Thymus (tissue), 11 donors: ENCODE results near the gene GNG3. TPM values are rescaled to one million over a fixed set of nuclear protein-coding genes. Genes with fewer than 3 reads are reported as not detected.
"Not testable (repeated sequence)": the region's sequence is repeated elsewhere in the genome, so short reads cannot be mapped to it uniquely, and the experiment has no call there.

Source experiments
- DNase-seq, 9 donors: peaks; one replicate each; pipeline ENCODE4 v3.0.0-alpha.2; 2013; ENCODE audit warnings: low spot score in 9 of 9, low read depth in 6 of 9, missing footprints in 1 of 9
- H3K27ac ChIP-seq, 2 donors: one replicate each; pipeline ENCODE4 v1.5.1; 2013; ENCODE audit warnings: control low read depth in 1 of 2, low read depth in 1 of 2, low read length in 1 of 2, mild to moderate bottlenecking in 1 of 2, moderate library complexity in 1 of 2
- H3K27me3 ChIP-seq, 2 donors: one replicate each; pipeline ENCODE4 v1.5.1; 2013; ENCODE audit warnings: low read length in 1 of 2; ENCODE audit not compliant: control insufficient read depth in 2 of 2, insufficient read depth in 1 of 2
- H3K36me3 ChIP-seq, 2 donors: one replicate each; pipeline ENCODE4 v1.5.1; 2013; ENCODE audit warnings: low read length in 1 of 2, mild to moderate bottlenecking in 1 of 2, moderate library complexity in 1 of 2; ENCODE audit not compliant: control insufficient read depth in 2 of 2, insufficient read depth in 2 of 2
- H3K4me1 ChIP-seq, 2 donors: one replicate each; pipeline ENCODE4 v1.5.1; 2013; ENCODE audit warnings: low read length in 2 of 2; ENCODE audit not compliant: control insufficient read depth in 2 of 2, insufficient read depth in 2 of 2
- H3K4me3 ChIP-seq, 2 donors: one replicate each; pipeline ENCODE4 v1.5.1; 2013; ENCODE audit warnings: low read length in 2 of 2, control low read depth in 1 of 2, mild to moderate bottlenecking in 1 of 2
- H3K9me3 ChIP-seq, 2 donors: one replicate each; pipeline ENCODE4 v1.5.1; 2013; ENCODE audit warnings: low read length in 1 of 2, mild to moderate bottlenecking in 1 of 2; ENCODE audit not compliant: control insufficient read depth in 2 of 2, insufficient read depth in 1 of 2
- WGBS: extraction: QIAGEN DNeasy Blood & Tissue Kit; methylation state at CpG from one replicate; pipeline ENCODE4 v1.1.7; 2013; 5-methylcytosine and 5-hydroxymethylcytosine counted together
- polyA plus RNA-seq: library from polyadenylated mRNA; stranded (reverse); fragments of 200-250 nt; gene quantifications from one replicate; pipeline ENCODE4 v1.2.3, GENCODE V29; 2013
- total RNA-seq: library from RNA; stranded (reverse); fragments of 120-200 nt; gene quantifications from one replicate; pipeline ENCODE4 v1.2.4, GENCODE V29; 2013
- donor health status: healthy.

GNG3 gene
- total and polyA plus RNA-seq, 2 donors = 0.05 to 0.41 TPM

GRCh38 chr11:62724171-62724570 lies 16.7 kb downstream of the GNG3 start:
- Histone ChIP-seq H3K4me1 (peaks cover 6 to 13% of the 10 kb centered on the region in 2 donors), H3K36me3 (peaks cover 48 to 67% of the 10 kb centered on the region in 2 donors)

GRCh38 chr11:62725646-62726045 lies 18.2 kb downstream of the GNG3 start:
- Histone ChIP-seq H3K36me3 (peaks cover 34 to 58% of the 10 kb centered on the region in 2 donors), H3K27me3 (no peaks in the 10 kb centered on the region), H3K27ac (peak overlapping the region in 1 of 2 donors; percentile 100), H3K4me3 (peak overlapping the region; percentile 65 to 78), H3K9me3 (no peaks in the 10 kb centered on the region), H3K4me1 (peaks cover 13 to 27% of the 10 kb centered on the region in 2 donors)
- 3% methylated on average over 7 of the region's 7 CpGs for WGBS
- peak in 1 of 9 donors; percentile 18 for DNase-seq

More at GRCh38 chr11:62724171-62724570, 16.7 kb downstream of the GNG3 start:
- no peaks in the 10 kb centered on the region for H3K27me3 ChIP-seq
- H3K27ac ChIP-seq = no peak overlapping the region
- WGBS = 90% methylated on average over 8 of the region's 8 CpGs
- no peaks in the 10 kb centered on the region for H3K9me3 ChIP-seq
- DNase-seq = no peak
- peak overlapping the region in 1 of 2 donors; percentile 78 for H3K4me3 ChIP-seq

- Histone ChIP-seq H3K4me3 (peak overlapping the region; percentile 65 to 78), H3K27ac (peak overlapping the region; percentile 99 to 100), H3K36me3 (peaks cover 31 to 56% of the 10 kb centered on the region in 2 donors), H3K4me1 (peaks cover 13 to 29% of the 10 kb centered on the region in 2 donors), H3K27me3 (no peaks in the 10 kb centered on the region), H3K9me3 (no peaks in the 10 kb centered on the region)
- WGBS = under 1% methylated on average over 51 of the region's 51 CpGs
- peak in 2 of 9 donors; percentile 21 to 47 for DNase-seq
These were observed 18.9 kb downstream of the GNG3 start for GRCh38 chr11:62726156-62726914.

- H3K27ac ChIP-seq = peak overlapping the region; percentile 99 to 100
- H3K9me3 ChIP-seq = no peaks in the 10 kb centered on the region
- peaks cover 13 to 29% of the 10 kb centered on the region in 2 donors for H3K4me1 ChIP-seq
- peak in 1 of 9 donors; percentile 17 for DNase-seq
- WGBS = under 1% methylated on average over 37 of the region's 37 CpGs
- peak overlapping the region; percentile 65 to 78 for H3K4me3 ChIP-seq
- H3K27me3 ChIP-seq = no peaks in the 10 kb centered on the region
- H3K36me3 ChIP-seq = peaks cover 28 to 53% of the 10 kb centered on the region in 2 donors
These were observed 19.4 kb downstream of the GNG3 start for GRCh38 chr11:62726915-62727164.

GRCh38 chr11:62727165-62727871 lies 19.8 kb downstream of the GNG3 start, which contains the start of gene HNRNPUL2:
Gene HNRNPUL2 (minus strand): TSS chr11:62727457. CDS start chr11:62727156, 301 bp downstream.
- WGBS = under 1% methylated on average over 72 of the region's 72 CpGs
- Histone ChIP-seq H3K36me3 (peaks cover 23 to 48% of the 10 kb centered on the region in 2 donors), H3K27me3 (no peaks in the 10 kb centered on the region), H3K27ac (peak within 1 kb of the TSS; percentile 99 to 100), H3K9me3 (no peaks in the 10 kb centered on the region), H3K4me3 (peak within 1 kb of the TSS; percentile 65 to 78), H3K4me1 (peaks cover 13 to 29% of the 10 kb centered on the region in 2 donors)
- DNase-seq = peak; percentile 97 to 100 (median 98)

GRCh38 chr11:62727872-62728170 lies 20.3 kb downstream of the GNG3 start:
- WGBS = under 1% methylated on average over 20 of the region's 20 CpGs

GRCh38 chr11:62728171-62728988 lies 20.9 kb downstream of the GNG3 start, which contains the start of gene TTC9C:
Gene TTC9C (plus strand): TSS chr11:62728486. CDS start chr11:62728849, 363 bp downstream.
- Histone ChIP-seq H3K27me3 (no peaks in the 10 kb centered on the region), H3K9me3 (no peaks in the 10 kb centered on the region), H3K27ac (peak within 1 kb of the TSS; percentile 99 to 100), H3K4me3 (peak within 1 kb of the TSS; percentile 65 to 78), H3K36me3 (peaks cover 16 to 44% of the 10 kb centered on the region in 2 donors), H3K4me1 (peaks cover 13 to 29% of the 10 kb centered on the region in 2 donors)
- WGBS = under 1% methylated on average over 29 of the region's 29 CpGs
- DNase-seq = peak; percentile 77 to 95 (median 86)

More at GRCh38 chr11:62727872-62728170, 20.3 kb downstream of the GNG3 start:
- H3K27ac ChIP-seq = peak overlapping the region; percentile 99 to 100
- peaks cover 18 to 44% of the 10 kb centered on the region in 2 donors for H3K36me3 ChIP-seq
- H3K27me3 ChIP-seq = no peaks in the 10 kb centered on the region
- peaks cover 13 to 29% of the 10 kb centered on the region in 2 donors for H3K4me1 ChIP-seq
- peak in 6 of 9 donors; percentile 92 to 99 (median 96) for DNase-seq
- H3K9me3 ChIP-seq = no peaks in the 10 kb centered on the region
- peak overlapping the region; percentile 65 to 78 for H3K4me3 ChIP-seq

- not testable (repeated sequence) for H3K27ac ChIP-seq, H3K4me3 ChIP-seq, H3K9me3 ChIP-seq, DNase-seq, H3K27me3 ChIP-seq
- 95% methylated on average over 14 of the region's 14 CpGs for WGBS
- Histone ChIP-seq H3K36me3 (peaks cover 15 to 38% of the 10 kb centered on the region in 2 donors), H3K4me1 (peaks cover 9 to 25% of the 10 kb centered on the region in 2 donors)
These were observed 22.6 kb downstream of the GNG3 start for GRCh38 chr11:62730076-62730475.
